Psoas muscle (tissue), 8 donors: Measurements from ENCODE around the gene CYBB. TPM values are rescaled to one million over a fixed set of nuclear protein-coding genes. Genes with fewer than 3 reads are reported as not detected.

Experiments used
- ATAC-seq, 4 donors: fragments of 200-7000 bp; cut with Tn5 transposase; one replicate each; pipeline ENCODE4 v1.9.1; 2020; ENCODE audit warnings: moderate library complexity in 3 of 4, mild to moderate bottlenecking in 2 of 4
- DNase-seq, 2 donors: peaks; one replicate each; pipeline ENCODE4 v3.0.0-alpha.2; 2020
- H3K27ac ChIP-seq: fragments of 200-600 bp; one replicate; pipeline ENCODE4 v1.8.0; 2022
- H3K27me3 ChIP-seq, 3 donors: fragments of 200-600 bp in 1 of 3; one replicate each; pipeline versions ENCODE4 v1.6.1 to v1.8.0; 2013 to 2022; ENCODE audit warnings: low read length in 2 of 3, mild to moderate bottlenecking in 2 of 3, moderate library complexity in 1 of 3; ENCODE audit not compliant: insufficient read depth in 3 of 3
- H3K36me3 ChIP-seq, 2 donors: fragments of 200-600 bp in 1 of 2; one replicate each; pipeline versions ENCODE4 v1.6.1 to v1.8.0; 2013 to 2022; ENCODE audit warnings: low read depth in 1 of 2, mild to moderate bottlenecking in 1 of 2, moderate library complexity in 1 of 2; ENCODE audit not compliant: insufficient read depth in 1 of 2
- H3K4me1 ChIP-seq: fragments of 200-600 bp; one replicate; pipeline ENCODE4 v1.8.0; 2022
- H3K4me3 ChIP-seq: fragments of 200-600 bp; one replicate; pipeline ENCODE4 v1.8.0; 2022; ENCODE audit warnings: mild to moderate bottlenecking
- H3K9me3 ChIP-seq: fragments of 200-600 bp; one replicate; pipeline ENCODE4 v1.8.0; 2022
- WGBS, 3 donors: extraction: QIAGEN DNeasy Blood & Tissue Kit; methylation state at CpG; one replicate each; pipeline versions ENCODE4 v1.1.6 to v1.1.7; 2013; 5-methylcytosine and 5-hydroxymethylcytosine counted together
- intact Hi-C, 2 donors: fragments of 100-400 bp; cut with DNase I; formaldehyde crosslinking; loops; one replicate each; pipeline versions ENCODE4 v1.11.0 to v1.14.2; 2022
- polyA plus RNA-seq, 3 donors: library from polyadenylated mRNA; stranded (reverse); fragments of 200-250 nt; gene quantifications; one replicate each; pipeline ENCODE4 v1.2.3, GENCODE V29; 2013
- total RNA-seq, 4 donors: library from RNA; stranded (reverse); fragmentation: NEBNext Ultra II Directional in 2 of 4; extraction: Animal tissue kit (Norgen Biotek cat#: 25700) in 2 of 4; gene quantifications; one replicate each; pipeline versions ENCODE4 v1.2.1 to v1.2.4, GENCODE V29; 2021 to 2023
- TF ChIP-seq, protein P1 (sequence below): fragments of 200-600 bp; IDR thresholded peaks from one replicate; pipeline ENCODE4 v1.8.0; 2022; ENCODE audit warnings: antibody characterized with exemption
- donor health status: healthy with polysubstance abuse.
- donor health status: DM: no; HTN: no; CAD: no; lungs with moderate emphysema.
- donor health status: Bipolar disorder and iron deficiency.
- donor health status: healthy.
- donor health status: DM: yes; HTN: yes; CAD: no.
- donor health status: DM: no; HTN: no; CAD: no.
- donor health status: DM: no; HTN: no; CAD: no.
- donor health status: DM: yes; HTN: yes; CAD: no.

Gene CYBB
- total and polyA plus RNA-seq, 7 donors: 0.63 to 11.3 (median 6.0) TPM

DNA sequence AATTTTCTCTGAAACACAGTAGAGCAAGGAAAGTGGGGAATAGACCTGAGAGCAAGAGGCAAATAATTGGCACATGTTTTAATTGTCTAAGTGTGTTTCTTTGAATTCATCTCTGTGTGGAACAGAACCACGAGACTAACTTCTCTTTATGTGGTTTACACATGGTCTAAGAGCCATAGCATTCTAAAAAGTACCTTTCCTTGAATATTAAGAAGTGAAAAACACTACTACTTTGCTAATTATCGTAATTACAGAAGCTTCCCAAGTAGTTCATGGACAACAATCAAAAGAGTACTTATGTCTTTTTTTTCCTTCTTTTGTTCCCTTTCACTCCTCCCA, 2.9 kb upstream of the CYBB start:
- Histone ChIP-seq H3K4me1 (no peaks in the 10 kb centered on the region), H3K4me3 (no peak overlapping the region), H3K27ac (no peak overlapping the region), H3K27me3 (peaks cover 0 to 3% (median 0%) of the 10 kb centered on the region in 3 donors), H3K36me3 (no peaks in the 10 kb centered on the region), H3K9me3 (no peaks in the 10 kb centered on the region)
- 48 to 85% (median 74%) methylated on average over 2 of the region's 2 CpGs for WGBS, 3 donors
- TF ChIP-seq, protein P1, sequence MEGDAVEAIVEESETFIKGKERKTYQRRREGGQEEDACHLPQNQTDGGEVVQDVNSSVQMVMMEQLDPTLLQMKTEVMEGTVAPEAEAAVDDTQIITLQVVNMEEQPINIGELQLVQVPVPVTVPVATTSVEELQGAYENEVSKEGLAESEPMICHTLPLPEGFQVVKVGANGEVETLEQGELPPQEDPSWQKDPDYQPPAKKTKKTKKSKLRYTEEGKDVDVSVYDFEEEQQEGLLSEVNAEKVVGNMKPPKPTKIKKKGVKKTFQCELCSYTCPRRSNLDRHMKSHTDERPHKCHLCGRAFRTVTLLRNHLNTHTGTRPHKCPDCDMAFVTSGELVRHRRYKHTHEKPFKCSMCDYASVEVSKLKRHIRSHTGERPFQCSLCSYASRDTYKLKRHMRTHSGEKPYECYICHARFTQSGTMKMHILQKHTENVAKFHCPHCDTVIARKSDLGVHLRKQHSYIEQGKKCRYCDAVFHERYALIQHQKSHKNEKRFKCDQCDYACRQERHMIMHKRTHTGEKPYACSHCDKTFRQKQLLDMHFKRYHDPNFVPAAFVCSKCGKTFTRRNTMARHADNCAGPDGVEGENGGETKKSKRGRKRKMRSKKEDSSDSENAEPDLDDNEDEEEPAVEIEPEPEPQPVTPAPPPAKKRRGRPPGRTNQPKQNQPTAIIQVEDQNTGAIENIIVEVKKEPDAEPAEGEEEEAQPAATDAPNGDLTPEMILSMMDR: no peak
- intact Hi-C loops: no loop called here
- DNase-seq: no peak
- ATAC-seq: no peak

DNA sequence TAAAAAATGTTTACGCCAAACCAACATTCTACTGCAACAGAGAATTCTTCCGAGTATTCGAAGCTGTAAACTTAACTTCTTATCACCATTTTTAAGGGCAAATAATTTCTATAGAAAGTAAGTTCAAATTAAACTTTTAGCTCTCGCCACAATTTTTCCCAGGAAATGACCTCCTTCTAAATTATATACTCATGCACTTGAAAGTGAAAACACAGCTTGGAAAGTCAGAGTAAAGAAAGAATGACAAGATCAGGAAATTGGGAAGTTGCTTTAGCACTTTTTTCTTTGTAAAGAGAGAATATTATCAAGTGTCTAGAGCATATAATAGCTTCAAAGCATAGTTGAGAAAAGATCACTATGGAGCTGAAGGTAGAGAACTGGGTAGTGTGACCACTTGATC, 1.2 kb downstream of the CYBB start:
- intact Hi-C loops: no loop called here
- ATAC-seq (no peak), DNase-seq (no peak)
- H3K4me1 ChIP-seq: no peaks in the 10 kb centered on the region
- TF ChIP-seq, protein P1: no peak
- H3K9me3 ChIP-seq: no peaks in the 10 kb centered on the region
- peaks cover 0 to 3% (median 0%) of the 10 kb centered on the region in 3 donors for H3K27me3 ChIP-seq
- H3K4me3 ChIP-seq: peak overlapping the region; percentile 16
- no peak overlapping the region for H3K27ac ChIP-seq
- H3K36me3 ChIP-seq: no peaks in the 10 kb centered on the region
- WGBS, 3 donors: 91 to 92% (median 92%) methylated on average over 4 of the region's 4 CpGs

DNA sequence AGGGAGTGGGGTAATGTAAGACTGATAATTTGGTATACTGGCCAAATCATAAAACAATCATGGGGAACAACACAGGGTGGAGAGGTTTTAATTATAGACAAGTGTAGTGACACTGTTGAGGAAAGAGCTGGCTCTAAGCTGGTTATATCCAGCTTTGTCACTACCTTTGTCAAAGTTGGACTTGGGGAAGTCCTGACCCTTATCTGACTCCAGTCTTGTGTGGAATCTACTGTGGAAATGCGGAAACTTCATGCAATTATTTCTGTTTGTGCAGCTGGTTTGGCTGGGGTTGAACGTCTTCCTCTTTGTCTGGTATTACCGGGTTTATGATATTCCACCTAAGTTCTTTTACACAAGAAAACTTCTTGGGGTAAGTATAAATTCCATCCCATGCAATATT, 2.0 kb downstream of the CYBB start:
- DNase-seq (no peak), ATAC-seq (no peak)
- H3K4me1 ChIP-seq: no peaks in the 10 kb centered on the region
- peaks cover 0 to 3% (median 0%) of the 10 kb centered on the region in 3 donors for H3K27me3 ChIP-seq
- intact Hi-C loops: no loop called here
- no peak overlapping the region for H3K27ac ChIP-seq
- H3K36me3 ChIP-seq: no peaks in the 10 kb centered on the region
- TF ChIP-seq, protein P1: no peak
- 71 to 75% (median 72%) methylated on average over 3 of the region's 3 CpGs for WGBS, 3 donors
- no peaks in the 10 kb centered on the region for H3K9me3 ChIP-seq
- H3K4me3 ChIP-seq: peak overlapping the region; percentile 16

DNA sequence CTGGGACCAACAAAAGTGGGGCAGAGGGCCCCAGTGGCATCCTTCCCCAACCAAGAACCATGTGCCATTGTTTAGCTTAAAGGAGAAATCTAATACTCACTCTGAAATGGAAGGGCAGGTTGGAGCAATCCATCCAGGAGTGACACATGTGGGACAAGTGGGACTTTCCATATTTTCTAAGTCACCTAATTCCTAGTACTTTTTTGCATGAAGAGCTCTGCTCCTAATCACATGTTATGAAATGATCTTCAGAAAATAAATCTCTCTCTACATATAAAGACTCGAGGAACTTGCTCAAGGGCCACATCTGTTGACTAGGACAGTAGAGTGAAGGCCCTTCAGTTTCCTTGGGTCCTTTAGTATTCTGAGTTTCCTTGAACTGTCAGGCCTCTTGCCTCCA, 2.5 kb downstream of the CYBB start:
- intact Hi-C loops: no loop called here
- 63 to 82% (median 67%) methylated on average over 1 of the region's 1 CpG for WGBS, 3 donors
- TF ChIP-seq, protein P1: no peak
- Histone ChIP-seq H3K36me3 (no peaks in the 10 kb centered on the region), H3K27ac (no peak overlapping the region), H3K4me1 (no peaks in the 10 kb centered on the region), H3K4me3 (no peak overlapping the region), H3K9me3 (no peaks in the 10 kb centered on the region), H3K27me3 (peaks cover 0 to 3% (median 0%) of the 10 kb centered on the region in 3 donors)
- no peak for ATAC-seq
- no peak for DNase-seq

DNA sequence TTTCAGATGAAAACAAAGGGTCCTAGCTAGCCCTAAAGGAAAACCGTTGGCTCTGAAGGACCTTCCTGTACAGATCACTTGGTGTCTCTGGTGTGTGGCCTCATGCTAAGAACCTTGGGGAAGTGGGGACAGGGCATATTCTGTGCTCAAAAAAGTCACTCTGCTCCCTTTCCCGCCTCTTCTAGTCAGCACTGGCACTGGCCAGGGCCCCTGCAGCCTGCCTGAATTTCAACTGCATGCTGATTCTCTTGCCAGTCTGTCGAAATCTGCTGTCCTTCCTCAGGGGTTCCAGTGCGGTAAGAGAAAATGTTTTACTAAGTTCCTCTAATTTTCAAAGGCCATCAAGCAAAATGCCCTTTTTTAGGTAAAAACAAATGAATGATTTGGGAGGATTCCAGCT, 3.4 kb downstream of the CYBB start:
- no peak for DNase-seq

More for the DNA sequence above, 3.4 kb downstream of the CYBB start:
- H3K9me3 ChIP-seq: no peaks in the 10 kb centered on the region
- no peak overlapping the region for H3K27ac ChIP-seq
- H3K4me1 ChIP-seq: no peaks in the 10 kb centered on the region
- peaks cover 0 to 3% (median 0%) of the 10 kb centered on the region in 3 donors for H3K27me3 ChIP-seq
- 61 to 89% (median 82%) methylated on average over 4 of the region's 4 CpGs for WGBS, 3 donors
- H3K36me3 ChIP-seq: no peaks in the 10 kb centered on the region
- ATAC-seq: no peak
- no peak overlapping the region for H3K4me3 ChIP-seq
- intact Hi-C loops: no loop called here
- TF ChIP-seq, protein P1: no peak
